Effector CD8-positive, alpha-beta T cell (primary cell): ENCODE results near the gene OGFOD2.
"Not testable (repeated sequence)": the region's sequence is repeated elsewhere in the genome, so short reads cannot be mapped to it uniquely, and the experiment has no call there.

ENCODE experiments used
- DNase-seq: peaks from one replicate; lab custom pipeline; 2025; lab: John Stamatoyannopoulos, UW
- total RNA-seq, 4 experiments: gene quantifications; one replicate each; lab custom pipeline; 2026; lab: John Stamatoyannopoulos, UW

OGFOD2 gene
- total RNA-seq, result 3.7 to 10.0 (median 6.0) reads per million in 4 experiments

DNA sequence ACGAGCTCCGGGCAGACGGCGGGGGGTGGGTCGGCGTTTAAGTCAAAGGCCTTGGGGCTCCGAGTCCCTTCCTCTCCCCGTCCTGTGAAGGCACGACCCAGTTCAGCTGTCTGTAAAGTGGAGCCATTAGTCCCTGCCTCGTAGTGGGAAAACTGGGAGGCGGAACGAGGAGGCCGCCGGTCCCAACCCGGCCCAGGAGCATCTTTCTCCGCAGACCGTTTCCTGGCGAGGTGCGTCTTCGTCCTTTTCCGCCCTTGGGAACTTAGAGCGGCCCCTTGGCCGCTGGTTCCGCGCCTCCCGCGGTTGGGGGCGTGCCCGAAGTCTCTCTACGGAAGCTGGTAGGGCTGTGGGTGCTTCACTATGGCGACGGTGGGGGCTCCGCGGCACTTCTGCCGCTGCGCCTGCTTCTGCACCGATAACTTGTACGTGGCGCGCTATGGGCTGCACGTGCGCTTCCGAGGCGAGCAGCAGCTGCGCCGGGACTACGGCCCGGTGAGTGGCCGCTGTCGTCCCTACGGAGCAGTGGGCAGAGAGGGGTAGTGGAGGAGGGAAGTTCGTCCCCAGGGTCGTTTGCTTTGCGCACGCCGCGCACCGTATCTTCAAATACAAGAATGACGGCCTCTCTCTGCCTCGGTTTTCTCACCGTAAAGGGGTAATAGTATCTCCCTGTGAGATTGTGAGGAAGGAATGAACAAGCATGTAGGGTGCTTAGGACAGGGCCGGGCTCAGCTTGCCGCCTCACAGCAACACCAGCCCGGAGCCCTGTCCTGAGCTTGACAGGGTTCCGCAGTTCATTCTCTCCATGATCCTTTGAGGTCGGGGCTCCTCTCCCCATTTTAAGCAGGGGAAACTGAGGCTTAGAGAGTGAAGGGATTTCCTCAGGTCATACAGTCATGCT is at the start of gene OGFOD2:
Gene OGFOD2 (plus strand): TSS at position 353 of the 898 bp plus-strand sequence. CDS start 8 bp downstream, at position 361.
- peak; percentile 83 for DNase-seq

DNA sequence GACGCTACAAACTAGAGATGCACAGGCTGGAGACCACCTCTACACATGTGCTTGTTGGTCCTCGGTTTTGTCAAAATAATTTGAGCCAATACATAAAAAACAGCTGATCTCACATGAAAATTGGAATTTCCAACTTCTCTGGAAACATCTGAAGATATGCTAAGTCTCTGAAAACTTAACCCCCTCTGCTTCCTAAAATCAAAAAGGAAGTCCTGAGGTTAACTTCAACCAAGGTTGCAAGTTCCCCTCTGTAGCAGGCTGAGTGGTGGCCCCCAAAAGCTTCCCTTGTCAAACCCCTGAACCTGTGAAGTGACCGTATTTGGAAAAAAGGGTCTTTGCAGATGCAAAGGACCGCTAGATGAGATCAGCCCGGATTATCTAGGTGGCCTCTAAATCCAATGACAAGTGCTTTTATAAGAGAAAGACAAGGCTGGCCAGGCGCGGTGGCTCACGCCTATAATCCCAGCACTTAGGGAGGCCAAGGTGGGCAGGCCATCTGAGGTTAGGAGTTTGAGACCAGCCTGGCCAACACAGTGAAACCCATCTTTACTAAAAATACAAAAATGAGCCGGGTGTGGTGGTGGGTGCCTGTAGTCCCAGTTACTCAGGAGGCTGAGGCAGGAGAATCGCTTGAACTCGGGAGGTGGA is 47.2 kb upstream of the OGFOD2 start:
- no peak for DNase-seq

GRCh38 chr12:122928404-122929147 is 46.5 kb upstream of the OGFOD2 start:
- DNase-seq, result no peak

GRCh38 chr12:122929148-122929538 is 45.9 kb upstream of the OGFOD2 start:
- no peak for DNase-seq

DNA sequence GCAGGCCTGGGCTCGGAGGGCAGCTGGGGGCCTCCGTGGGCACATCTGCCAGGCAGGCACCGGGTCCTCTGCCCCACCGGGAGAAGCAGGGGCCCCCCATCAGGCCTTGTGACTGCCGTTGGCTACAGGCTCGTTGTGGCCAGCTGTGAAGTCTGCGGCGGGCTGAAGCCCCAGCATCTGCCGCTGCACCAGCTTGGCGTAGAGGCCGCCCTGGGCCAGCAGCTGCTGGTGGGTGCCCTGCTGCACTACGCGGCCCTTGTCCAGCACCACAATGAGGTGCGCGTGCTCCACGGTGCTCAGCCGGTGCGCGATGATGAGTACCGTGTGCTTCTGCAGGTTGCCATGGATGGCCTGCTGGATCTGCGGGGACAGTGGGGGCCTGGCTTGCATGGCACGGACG is 45.2 kb upstream of the OGFOD2 start:
- DNase-seq, result no peak

GRCh38 chr12:122932207-122932606 is 42.8 kb upstream of the OGFOD2 start:
- no peak for DNase-seq

- no peak for DNase-seq
Observed at GRCh38 chr12:122934722-122935121, 40.3 kb upstream of the OGFOD2 start.

- no peak for DNase-seq
Observed at GRCh38 chr12:122935318-122935717, 39.7 kb upstream of the OGFOD2 start.

DNA sequence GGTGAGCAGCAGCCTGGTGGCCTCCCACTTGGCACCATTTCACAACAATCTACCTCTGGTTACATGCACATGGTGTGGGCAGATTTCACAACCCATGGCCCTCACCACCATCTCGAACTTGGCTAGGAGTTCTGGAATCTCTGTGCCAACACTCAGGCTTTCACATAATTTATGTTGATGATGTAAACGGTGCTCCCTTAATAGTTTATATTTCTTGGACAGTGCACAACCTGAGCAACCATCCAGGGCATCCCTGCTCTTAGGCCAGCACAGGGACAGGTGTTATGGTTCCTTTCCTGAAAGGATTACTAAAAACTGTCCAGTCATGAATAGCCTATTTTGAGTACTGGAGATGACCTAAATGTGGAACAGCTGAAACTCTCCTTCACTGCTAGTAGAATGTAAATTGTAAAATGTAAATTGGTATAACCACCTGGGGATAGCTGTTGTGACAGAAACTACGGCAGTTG is 37.4 kb upstream of the OGFOD2 start:
- no peak for DNase-seq

DNA sequence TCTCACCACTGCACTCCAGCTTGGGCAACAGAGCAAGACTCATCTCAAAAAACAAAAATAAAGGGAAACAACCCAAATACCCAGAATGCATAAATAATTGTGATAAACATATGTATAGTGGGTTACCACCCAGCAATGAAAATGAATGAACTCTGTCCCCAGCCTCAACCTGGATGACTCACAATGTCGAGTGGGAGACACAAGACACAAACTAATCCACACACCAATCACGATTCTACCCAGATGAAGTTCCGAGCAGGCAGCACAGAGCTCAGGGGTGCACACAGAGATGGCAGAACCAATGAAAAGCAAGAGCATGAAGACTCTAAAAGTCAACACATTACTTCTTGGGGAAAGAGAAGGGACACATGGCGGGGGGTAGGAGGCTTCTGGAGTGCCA is 35.9 kb upstream of the OGFOD2 start:
- no peak for DNase-seq

- not testable (repeated sequence) for DNase-seq
Observed at GRCh38 chr12:122941351-122941750, 33.7 kb upstream of the OGFOD2 start.

- DNase-seq, result no peak
Observed at GRCh38 chr12:122942637-122943036, 32.4 kb upstream of the OGFOD2 start.

GRCh38 chr12:122943196-122943595 is 31.8 kb upstream of the OGFOD2 start:
- no peak for DNase-seq

DNA sequence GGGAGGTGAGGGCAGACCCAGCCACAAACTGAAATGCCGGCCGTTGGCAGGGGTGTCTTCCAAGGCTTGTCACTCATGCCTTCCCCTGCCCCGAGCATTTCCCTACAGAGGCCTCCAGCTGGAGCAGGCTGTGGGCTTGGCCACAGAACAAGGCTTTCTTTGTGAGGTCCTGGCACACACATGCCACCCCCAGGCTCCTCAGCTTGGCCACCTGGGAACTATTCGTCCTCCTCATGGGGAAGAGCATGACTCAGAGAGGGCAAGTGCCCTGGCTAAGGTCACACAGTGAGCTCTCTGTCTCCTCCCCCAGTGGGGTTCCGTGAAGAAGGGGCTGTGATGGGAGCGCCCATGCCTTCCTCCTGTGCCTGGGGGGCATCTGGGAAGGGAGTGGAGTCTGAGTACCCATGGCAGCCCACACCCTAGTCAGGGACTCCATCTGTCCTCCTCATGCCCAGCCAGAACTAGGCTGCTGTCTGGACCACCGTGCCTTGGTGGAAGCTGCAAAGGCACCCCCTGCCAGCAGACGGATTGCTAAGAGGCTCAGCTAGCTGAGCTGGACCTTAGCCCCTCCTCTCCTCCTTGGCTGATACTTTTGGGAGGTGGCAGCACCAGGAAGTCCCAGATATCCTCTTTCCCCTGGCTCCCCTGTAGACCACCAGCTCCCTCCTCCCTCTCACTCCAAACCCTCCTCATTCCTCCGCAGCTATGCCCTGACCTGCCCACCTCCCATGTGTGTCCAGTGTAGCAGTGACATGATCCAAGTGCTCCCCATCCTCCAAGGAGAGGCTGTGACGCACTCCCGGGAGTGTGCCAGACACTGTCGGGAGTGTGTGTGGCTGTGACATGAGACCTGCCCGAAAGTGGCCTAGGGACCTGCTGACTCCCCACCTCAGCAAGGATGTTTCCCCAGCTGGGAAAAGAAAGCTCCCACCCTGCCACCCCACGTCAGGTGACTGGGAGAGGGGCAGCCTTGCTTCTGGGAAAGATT is 30.1 kb upstream of the OGFOD2 start:
- no peak for DNase-seq

DNA sequence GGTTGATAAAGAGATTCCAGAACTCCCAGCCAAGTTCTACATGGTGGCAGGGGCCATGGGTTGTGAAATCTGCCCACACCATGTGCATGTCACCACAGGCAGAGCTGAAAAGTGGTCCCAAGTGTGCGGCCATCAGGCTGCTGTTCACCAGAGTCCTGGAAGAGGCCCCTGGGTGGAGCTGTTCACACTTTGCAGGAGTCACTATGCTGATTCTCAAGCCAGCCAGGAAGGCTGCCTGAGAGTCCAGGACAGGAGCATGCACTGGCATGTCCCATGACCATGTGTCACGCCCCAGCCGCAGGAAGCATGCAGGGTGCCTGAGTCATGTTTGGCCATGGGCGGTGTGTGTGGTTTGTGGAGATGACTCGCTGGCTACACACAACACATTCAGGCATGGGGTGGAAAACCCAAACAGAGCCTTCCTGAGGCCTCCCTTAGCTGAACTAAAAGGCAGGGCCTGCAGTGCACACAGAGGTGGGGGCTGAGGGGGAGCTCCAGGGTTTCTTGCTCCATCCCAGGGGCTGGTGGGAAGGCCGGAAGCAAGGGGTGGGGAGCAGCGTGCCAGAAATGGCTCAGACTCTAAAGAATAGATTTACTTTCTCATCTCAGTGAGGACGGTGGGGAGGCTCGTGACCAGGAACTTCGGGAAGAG is 28.2 kb upstream of the OGFOD2 start:
- no peak for DNase-seq

GRCh38 chr12:122947352-122947792 is 27.7 kb upstream of the OGFOD2 start:
- DNase-seq, result no peak

- no peak for DNase-seq
Observed at GRCh38 chr12:122948605-122949004, 26.4 kb upstream of the OGFOD2 start.

- DNase-seq, result no peak
Observed at GRCh38 chr12:122949405-122949804, 25.6 kb upstream of the OGFOD2 start.

DNA sequence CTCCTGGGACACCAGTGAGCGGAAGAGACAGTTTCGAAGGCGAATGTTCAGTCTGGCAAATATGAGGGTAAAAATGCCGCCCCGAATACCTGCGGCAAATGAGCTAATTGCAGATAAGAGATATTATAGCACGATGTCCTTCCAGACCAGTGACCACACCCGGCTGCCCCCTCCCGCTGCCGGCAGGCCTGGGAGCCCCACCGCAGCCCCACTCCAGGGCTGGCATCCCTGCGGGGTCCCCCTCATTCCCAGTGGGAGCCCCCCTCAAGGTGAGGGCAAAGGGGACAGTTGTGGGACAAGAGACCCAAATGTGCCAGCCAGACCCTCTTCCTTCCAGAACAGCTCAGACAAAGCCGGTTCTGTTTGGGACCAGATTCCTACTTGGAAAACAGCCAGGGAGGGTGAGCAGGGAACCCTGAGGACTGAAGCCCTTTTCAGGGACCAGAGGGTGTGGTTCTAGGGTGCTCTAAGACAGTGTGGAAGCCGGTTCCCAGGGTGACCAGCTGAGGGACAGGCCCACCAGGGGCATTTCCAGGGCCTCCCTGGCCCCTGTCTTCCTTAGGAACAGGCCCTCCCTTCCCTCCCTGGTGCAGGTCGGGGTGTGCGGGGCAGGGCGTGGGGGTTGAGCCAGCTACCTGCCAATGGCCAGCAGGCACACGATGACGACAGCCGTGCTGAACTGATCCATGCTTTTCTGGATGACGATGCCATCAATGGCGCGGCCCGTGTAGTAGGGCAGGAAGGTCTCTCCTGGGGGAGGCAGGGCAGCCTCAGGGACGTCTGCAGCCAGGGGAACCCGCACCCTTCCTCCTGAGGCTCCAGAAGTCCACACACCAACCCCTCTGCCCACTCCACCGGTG is 25.0 kb upstream of the OGFOD2 start:
- DNase-seq, result no peak
